Amniotic stem cell (primary cell): Measurements from ENCODE around the gene THSD7A.

Experiments used
- DNase-seq: peaks from one replicate; lab custom pipeline; 2025; lab: John Stamatoyannopoulos, UW

Gene THSD7A

DNA sequence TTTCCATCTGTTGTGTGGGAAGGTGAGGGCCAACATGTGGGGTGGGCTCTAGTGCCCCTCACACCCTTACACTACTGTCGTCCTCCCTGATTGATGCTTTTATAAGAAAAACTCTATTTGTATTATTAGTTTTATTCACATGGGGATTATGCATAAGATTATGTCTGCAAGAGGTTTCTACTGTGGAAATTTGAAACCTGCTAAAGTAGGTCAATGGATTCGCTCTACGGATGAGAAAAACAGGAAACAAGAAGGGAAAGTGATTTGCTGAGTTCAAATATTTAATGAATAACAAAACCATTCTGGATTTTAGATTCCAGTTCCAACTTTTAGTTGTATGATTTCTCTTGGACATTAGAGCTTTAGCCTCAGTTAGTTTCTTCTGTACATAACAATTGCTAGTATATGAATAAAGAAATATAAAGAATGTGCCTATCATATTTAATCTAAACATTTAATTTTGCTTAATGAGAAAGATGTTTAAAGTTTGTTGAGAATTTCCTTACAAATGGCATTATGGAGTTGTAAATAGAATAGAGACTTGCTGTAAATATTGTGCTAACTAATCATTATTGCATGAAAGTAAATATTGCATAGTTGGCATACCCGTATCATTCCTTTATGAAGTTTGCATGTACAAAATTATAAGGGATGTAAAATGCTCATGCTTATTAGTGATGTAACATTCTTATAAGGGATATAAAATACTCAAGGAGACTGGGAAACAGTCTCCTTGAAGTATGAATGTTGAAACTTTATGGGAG is 193.8 kb downstream of the THSD7A start:
- no peak for DNase-seq

DNA sequence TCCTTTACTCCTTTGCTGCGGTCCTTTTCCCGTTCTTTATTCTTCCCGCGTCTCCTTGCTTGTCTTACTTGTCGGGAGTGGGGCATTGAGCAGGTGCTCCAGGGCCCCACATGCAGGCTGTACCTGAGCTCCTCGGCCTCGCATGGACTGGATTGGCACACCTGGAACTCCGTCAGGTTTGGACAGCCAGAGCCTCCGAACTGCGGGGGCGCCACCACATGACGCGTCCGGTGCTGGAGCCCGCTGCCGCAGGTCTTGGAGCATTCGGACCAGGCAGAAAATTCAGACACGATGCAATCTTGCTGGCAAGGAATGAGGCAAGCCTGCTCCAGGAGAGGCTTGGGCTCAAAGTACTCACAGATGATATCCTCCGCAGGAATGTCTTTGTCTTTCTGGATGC is 195.7 kb downstream of the THSD7A start:
- DNase-seq: no peak

DNA sequence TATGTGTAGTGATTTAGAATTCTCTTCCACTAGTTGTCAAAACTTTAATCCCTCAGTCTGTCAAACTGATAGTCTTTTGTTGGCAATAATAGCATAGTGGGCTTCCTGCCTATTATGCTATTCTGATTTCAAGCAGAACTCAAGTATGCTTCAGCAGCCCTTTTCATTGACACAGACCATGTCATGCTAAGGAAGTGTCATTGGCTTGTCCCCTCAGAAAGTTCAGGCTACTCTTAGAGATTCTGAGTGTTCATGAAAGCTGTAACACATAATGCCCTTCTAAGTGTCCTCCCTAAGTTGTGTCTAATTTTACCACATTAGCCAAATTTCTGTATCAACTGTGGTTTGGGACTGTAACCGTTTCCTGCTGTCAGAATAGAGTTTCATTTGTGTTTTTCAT is 198.7 kb downstream of the THSD7A start:
- DNase-seq: no peak

DNA sequence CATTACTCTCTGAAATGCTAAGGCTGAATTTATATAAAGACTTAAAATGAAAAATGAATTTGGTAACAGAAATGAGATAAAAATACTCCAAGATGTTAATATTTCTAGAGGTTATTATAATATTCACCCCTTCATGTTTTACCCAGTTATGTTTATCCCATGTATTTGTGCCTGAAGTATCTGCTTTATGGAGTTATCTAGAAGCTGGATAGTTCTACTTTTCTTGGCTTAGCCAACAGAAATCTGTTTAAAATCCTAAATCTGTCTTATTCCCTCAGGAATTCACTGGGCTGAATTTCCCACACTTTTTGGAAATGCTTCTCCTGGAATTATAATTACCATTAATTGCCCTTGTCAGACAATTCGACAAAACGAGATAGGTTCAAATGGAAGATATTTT is 201.6 kb downstream of the THSD7A start:
- DNase-seq: no peak

DNA sequence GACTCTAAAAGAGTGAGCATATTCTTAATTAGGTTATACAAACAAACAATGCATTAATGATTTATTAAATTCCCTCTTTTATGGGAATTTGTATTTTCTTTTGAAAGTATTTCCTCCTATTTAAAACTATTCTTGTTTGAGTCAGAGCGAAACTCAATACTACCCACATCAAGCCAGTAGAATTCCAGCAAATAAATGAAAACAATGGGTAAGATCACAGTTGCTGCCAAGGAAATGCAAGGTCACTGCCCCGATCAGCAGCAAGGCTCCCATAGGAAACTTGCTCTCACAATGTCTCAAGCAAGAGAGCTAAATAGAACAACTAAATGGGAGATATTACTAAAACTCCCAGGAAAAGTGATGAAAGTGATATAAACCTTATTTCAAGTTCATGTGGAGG is 206.3 kb downstream of the THSD7A start:
- DNase-seq: no peak

DNA sequence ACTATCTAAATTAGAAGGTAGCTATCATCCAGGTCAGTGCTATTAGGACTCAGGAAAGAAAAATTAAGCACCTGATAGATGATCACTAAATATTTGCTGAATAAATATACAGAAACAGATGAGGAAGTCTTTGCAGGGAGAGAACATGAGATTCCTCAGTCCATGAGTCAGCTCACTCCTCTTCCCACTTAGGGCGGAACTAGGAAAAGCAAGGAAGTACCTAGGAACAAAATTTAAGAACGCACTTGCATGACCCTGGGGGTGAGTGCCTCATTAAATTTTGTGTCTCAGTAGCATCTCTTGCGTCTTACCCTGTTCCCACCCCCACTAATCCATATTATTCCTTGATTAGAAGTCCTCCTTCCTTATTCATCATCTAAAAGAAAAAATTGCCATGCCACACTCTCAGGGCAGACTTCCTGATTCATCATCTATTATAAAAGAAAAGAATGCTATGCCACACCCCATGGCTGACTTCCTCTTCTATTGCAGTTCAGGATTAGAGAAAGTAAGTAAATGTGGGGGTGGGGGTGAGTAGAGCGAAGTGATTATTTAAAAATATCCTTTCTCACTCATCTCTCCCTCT is 208.8 kb downstream of the THSD7A start:
- DNase-seq: no peak

DNA sequence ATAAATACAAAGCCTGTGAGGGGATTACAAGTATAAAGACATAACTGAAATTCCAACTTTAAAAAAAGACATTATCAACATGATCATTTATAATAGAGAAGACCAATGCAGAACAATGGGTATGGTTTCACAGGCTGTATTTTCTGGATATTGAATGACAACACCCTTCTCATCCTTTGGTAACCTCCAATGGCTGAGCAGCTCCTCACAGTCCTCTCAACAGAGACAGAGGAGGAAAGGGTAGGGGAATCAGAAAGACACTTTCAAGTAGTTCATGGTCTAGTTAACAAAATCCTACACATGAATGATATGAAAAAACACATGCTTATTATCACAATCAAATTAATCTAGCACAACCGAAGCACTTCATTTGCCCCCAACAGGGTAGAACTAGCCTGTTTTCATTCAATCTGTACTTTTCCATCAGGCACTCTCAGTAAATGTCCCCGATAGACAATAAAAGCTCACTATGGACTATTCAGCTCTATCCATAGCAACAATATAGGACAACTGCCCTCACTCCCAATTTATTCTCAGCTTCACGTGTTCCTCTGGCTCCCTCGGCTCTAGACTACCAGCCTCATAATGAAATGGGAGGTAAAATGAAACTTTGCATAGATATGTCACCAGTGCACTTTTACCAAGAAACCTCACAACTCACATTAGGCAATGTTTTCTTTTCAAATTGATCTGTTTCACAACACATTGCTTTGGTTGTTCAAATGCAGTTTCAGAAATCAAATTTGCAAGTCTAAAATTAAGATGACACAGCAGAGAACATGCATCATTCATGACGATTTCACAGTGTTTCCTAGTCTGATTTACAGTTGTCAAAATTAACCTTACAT is 211.4 kb downstream of the THSD7A start:
- no peak for DNase-seq

DNA sequence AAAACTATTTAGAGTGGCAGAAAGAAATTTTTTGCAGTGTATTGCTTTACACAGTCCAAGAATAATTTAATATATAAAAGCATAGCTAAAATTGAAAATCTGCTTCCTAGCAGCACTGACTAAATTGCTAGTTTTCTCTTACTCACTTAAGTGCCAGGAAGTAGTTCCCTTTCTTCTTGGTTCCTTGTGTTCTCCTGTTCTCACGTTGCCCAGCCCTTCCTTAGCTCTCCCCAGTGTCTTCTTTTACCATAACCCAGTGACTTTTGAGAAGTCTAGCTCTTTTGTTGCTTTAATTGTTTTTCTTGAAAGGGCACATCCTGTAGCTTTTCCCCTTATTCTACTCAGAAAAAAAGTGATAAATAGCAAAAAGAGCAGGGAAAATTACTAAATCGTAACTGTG is 215.5 kb downstream of the THSD7A start:
- DNase-seq: no peak

DNA sequence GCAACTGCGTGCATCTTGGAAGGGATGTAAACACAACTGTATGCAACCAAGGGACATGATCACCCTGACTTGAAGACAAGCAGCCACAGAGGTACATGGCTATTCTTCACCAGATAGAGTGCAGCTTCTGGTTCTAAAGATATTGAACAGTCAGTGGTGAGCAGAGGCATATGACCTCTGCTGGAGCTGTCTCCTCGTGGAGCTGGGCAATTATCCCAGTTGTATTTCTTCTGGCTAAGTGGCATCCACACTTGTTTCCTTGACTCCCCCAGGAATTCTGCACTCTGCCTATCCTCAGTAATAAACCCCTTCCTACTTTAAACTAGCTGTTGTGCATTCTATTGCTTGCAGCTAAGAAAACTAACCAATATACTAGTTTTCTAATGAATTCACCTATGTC is 216.8 kb downstream of the THSD7A start:
- DNase-seq: no peak

DNA sequence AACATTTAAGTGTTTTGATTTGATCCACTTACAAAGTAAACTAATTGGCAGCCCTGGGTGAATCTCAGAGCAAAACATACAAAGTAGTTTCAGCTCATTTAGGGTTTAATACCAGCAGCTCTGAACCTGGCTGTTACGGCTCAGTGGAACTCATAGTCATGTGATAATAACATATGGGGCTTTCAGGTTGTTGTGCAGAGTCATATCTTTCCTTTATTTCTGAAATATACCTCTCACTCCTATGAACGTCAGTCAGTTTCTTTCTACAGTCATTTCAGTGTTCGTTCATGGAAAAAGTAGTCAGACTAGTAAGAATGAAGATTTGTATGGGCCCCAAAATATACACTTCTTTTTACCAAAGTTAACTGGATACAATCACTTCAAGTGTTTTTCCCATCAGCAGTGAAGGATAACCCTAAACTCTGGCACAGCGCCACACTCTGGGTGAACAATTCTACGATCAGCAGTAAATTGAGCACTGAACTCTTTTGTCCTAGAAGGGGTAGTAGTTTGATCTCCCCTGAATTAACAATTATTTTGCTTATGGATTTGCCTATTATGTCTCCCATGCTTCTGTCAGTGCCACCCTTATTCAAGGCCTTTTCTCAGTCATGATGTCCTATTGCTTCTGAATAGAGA is 218.6 kb downstream of the THSD7A start:
- DNase-seq: no peak

DNA sequence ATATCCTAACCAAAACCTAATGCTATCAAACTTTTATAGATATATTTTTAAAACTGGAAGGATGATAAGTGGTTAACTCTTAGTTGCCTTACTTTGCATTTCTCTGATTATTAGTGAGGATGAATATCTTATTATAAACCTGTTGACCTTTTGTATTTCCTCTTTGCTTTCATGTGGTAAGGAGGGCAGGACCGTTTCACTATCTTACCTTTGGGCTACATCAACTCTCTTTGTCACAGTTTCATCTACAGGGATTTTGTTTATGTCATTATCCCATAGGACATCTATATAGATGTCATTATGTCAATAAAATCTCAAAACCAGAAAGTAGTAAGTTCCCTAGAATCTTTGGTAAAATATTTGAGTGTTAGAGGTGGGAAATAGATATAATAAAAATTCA is 219.3 kb downstream of the THSD7A start:
- no peak for DNase-seq

DNA sequence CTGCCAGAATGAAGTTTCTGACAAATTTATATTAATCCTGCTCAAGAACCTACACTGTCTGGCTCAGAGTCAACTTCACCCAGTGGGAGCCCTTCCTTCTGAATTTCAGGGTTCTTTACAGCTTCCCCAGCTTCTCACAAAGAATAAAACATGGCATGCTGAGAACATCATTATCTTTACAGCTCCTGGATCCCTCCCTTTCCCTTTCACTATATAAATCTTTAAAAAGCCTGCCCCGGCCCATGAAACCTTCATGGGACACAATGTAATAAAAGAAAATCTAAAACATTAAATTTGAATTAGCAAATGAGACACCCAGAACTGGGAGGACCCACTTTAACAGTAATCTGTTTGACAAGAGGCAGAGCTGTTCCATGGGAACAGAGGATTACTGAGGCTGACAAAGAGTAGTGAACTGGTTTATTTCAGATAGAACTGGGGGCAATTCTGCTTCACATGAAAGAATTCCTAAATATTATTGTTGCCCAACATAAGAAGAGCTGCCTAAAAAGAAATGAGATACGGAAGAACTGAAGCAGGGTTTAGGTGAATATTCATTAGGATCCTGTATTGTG is 222.8 kb downstream of the THSD7A start:
- no peak for DNase-seq

DNA sequence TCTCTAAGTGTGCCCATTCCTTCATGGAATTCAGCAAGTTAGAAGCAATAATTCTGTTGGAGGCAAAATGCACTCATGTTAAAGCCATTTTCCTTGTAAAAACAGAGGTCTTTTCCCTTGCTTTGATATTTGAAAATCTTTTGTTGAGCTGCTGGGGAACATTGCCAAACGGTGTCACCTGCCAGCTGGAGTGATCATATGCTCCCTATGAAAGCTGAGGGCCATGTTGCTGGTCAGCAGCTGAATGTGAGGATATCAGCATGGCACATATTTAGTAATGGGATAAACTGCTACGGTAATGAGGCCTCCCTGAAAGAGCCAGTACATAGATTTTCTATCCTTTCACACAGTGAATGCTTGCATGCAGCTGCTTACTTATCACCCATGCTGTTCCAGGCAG is 224.3 kb downstream of the THSD7A start:
- DNase-seq: no peak

DNA sequence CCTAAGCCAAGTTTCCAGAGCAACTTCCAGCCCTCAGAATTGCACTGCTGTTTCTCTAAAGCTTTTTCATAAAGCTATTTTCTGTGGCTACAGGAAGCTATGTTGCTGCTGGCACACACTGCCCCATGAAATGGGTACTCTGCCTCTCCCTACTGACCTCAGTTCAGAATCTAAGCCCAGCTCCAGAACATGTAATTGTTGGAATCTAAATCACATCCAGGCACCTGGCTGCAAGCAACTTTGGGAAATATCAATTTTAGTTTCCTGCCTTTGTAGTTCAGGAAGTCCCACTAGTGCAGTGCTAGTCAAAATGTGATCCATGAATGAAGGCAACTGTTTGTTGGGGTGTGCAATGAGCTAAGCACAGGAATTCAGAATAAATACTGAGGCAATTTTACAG is 226.2 kb downstream of the THSD7A start:
- DNase-seq: no peak

DNA sequence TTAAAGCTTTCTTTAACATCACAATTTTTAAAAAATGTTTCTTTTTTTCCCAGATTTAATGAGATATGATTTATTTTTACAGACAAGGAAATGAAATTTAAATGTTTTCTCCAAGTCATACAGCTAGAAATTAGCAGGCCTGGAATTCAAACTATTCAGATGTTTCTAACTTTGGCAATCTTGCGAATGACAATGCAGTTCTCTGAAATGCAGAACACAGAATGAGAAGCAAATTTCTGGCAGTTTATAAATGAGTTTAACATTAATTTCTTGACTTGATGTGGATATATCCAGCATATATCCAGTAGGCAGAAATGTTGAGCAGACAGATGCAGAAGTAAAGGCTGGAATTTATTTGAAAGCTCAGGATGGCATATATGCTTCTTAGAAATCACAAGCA is 227.5 kb downstream of the THSD7A start:
- no peak for DNase-seq

DNA sequence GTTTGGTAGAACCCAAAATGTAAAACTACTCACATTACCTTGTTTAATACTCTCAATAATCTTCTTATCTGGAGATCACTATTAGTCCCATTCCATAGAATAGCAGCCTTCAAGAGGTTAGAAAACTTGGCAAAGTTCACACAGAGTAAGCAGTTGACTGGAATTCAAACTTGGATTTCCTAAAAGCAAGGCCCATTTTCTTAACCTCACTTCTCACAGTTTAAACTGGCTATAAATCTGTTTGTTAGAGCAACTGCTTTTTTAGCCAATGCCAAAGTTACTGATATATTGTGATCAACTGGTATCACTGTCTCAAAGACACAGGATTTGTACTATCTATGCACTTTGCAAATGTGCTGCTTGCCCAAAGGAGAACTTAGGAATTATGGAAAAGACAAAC is 230.2 kb downstream of the THSD7A start:
- no peak for DNase-seq

DNA sequence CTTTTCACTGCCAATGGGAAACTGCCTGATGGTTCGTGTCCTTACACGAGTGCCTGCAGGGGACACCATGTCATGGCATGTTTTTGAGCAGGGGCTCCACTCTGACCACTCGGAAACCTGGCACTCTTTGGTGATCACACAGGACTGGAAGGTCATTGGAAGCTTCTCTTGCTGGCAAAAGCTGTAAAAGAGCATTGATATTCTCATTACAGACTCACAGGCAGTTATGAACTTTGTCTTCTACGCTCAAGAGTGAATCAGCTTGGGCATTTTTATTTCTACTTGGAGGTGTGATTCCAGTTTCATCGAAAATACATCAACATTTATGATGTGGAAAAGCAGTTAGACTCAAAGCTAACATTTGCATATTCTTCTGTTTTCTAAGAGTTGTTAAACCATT is 238.7 kb downstream of the THSD7A start:
- no peak for DNase-seq

DNA sequence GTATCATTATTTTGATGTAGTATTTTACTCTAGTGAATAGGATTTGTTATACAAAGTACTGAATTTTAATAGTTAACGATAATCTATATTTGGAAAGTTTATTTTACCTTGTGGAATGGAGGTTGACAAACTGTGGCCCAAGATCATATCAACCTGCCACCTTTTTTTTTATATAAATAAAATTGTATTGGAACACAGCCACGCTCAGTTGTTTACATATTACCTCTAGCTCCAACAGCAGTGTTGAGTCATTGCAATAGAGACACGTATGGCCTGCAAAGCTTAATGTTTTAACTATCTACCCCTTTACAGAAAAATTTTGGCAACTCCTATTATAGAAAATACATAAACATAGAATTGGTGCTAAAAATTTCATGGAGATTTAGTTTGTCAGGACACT is 239.3 kb downstream of the THSD7A start:
- DNase-seq: no peak

DNA sequence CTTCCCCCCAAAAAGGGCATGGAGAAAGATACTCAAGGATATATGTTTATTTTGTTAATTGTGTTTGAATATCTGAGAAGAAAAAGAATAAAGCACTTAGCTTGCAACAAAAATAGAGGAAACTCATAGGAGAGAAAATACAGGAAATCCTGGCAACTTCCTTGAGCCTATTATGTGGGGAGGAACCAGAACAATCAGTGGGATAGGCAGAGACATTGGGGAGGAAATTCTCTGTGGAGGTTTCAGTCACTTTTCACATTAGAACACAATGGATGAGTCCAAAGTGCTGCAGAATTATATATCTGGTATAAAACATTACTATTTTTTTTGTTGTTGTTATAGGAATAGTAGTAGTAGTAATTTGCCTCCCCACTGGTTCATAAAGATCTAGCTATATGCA is 240.1 kb downstream of the THSD7A start:
- no peak for DNase-seq

DNA sequence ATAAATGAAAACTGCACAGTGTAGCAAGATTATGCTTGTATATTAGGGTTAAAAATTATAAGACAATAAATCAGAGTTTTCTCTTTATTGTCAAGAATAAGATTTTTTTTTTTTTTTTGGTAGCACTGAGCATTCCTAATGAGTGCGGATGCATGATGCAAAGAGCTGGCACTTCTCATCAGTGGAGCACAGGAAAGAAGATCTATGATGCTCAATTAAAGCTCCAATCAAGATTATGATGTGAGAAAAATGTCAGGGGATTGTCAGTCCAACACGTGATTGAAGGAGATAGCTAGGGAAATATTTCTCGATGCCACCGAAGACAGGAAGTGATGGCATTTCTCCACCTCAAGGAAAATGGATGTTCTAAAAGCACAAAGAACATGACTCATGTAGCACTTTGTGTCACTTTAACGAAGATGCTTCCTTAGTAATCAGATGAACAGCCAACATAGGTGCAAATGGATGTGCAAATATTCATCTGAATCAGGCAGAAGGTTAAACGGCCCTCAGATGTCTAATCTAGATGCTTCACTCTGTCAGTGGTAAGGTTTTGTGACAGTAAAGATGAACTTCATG is 240.9 kb downstream of the THSD7A start:
- no peak for DNase-seq

DNA sequence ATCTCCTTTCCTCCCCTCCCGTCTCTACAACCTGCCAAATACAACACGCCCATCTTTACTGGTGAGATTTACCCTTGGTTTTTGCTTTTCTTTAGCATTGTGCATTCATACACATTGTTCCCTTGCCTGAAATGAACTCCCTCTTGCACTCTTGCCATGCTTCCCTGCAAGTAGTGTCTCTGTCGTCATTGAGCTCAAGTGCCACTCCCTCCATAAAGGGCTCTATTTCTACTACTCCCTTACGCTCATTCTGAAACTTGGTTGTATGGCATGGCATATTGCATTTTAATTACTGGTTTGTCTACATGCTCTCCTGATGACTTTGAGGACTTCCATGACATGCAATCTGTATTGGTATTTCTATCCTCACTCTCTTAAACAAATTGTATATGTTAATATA is 242.7 kb downstream of the THSD7A start:
- no peak for DNase-seq

DNA sequence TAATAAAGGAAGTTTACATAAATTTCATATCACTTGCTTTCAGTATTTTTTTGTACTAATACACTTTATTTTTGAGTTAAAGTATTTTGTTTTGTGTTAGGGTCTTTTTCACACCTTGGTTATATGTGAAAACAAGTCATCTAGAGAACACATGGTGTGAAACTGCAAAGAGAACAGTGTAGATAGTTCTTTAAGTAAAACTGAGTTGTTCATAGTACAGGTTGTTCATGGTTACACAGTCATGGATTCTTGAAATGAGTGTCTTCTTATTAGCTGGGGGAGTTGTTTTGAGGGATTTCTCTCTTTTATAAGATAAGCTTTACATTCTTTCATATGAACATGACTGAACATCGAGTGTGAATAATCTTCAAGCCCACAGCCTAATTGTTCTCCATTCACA is 244.2 kb downstream of the THSD7A start:
- DNase-seq: no peak
